Activated CD4-positive, alpha-beta T cell treated with anti-CD3 and anti-CD28 coated beads, Interleukin-2, amount 50 U/mL, for 24 hours (primary cell): ENCODE data around the gene KLF17.

Experiments used
- DNase-seq, 2 donors: peaks; one replicate each; pipeline ENCODE4 v3.0.0-alpha.2; 2020; ENCODE audit warnings: low read depth in 1 of 2, low spot score in 1 of 2

The KLF17 gene

DNA sequence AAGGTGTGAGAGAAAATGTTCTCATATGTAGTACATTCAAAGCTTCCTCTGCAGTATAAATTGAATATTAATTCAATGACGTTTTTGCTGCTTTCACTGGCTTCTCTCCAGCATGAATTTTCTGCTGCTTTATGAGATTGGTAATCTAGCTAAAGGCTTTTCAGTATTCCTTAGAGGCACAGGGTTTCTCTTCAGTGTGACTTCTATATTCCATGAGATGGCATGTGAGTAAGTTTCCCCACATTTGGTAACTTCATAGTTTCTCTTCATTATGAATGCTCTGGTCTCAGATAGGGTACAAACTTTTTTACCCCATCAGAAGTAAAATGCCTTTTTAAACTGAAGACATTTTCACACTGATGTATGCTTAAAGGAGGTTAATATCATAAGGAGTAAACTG, 33.2 kb downstream of the KLF17 start:
- DNase-seq, result no peak

GRCh38 chr1:44152692-44153091, 34.1 kb downstream of the KLF17 start:
- no peak for DNase-seq

DNA sequence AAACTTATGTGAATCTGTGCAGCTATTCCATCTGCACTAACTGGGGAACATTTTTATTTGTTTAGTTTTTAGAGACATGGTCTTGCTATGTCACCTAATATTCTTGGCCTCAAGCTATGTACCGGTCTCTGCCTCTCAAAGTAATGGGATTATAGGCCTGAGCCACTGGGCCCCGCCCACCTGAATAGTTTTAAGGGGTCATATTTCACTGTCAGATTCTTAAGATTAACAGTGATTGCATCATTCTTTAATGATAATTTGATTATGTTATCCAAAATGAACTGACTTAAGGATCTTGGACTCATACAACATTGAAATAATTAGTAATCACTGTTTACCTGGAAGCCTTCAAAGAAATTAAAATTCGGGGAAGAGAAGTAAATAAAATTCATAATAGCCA, 35.4 kb downstream of the KLF17 start:
- DNase-seq, result no peak

DNA sequence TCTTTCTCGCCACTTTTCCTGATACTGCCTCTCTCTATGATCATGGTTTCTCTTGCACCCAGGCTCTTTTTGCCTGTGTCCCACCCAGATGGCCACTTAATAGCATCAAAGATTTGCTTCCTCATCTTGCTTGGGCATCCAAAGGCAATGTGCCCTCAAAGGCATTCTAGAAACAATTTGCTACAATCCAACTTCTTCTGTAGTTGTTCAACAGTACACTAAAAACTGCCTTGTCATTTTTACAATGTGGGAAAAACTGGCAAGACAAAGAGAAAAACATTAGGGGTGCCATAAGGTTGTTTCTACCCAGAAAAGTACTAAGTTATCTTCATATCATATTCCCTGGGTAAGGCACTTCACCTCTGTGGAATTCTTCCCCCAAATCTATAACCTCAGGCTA, 39.3 kb downstream of the KLF17 start:
- no peak for DNase-seq

- DNase-seq, result no peak
Observed at GRCh38 chr1:44158871-44159270, 40.2 kb downstream of the KLF17 start.

GRCh38 chr1:44161546-44161945, 42.9 kb downstream of the KLF17 start:
- no peak for DNase-seq

GRCh38 chr1:44168520-44169098, 50.0 kb downstream of the KLF17 start:
- DNase-seq, result no peak

GRCh38 chr1:44170281-44170823, 51.7 kb downstream of the KLF17 start:
- DNase-seq, result no peak

DNA sequence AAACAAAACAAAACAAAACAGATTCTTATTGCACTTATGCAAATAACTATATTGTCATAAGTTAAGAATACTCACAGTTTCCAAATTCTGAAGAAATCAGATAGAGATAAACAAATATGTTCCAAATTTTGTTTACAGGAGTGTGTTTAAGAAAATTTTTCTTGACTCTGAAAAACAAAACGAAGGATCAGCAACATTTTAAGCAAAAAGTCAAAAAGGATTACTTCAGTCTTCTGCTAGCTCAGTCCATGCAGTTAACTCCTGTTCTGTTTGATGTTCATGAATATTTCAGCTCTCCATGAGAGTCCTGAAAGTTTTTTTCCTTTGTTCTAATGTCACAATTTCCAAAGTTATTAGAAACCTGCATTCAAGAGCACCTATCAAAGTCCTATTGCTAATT, 56.0 kb downstream of the KLF17 start:
- no peak for DNase-seq
